AG09319 (cell line): Measurements from ENCODE around the gene ALOXE3.

Source experiments
- DNase-seq: peaks from one replicate; pipeline ENCODE4 v3.0.0-alpha.2; 2010; ENCODE audit warnings: low read depth; ENCODE audit errors: extremely low read depth
- CTCF ChIP-seq: IDR thresholded peaks from 2 replicates; pipeline ENCODE4 v1.5.1; 2011; ENCODE audit warnings: low read depth, mild to moderate bottlenecking, inconsistent platforms, low read length, moderate library complexity

ALOXE3 gene

GRCh38 chr17:8119581-8120519 is 1.5 kb upstream of the ALOXE3 start:
- peak; percentile 87 for DNase-seq
- TF ChIP-seq CTCF: no peak

DNA sequence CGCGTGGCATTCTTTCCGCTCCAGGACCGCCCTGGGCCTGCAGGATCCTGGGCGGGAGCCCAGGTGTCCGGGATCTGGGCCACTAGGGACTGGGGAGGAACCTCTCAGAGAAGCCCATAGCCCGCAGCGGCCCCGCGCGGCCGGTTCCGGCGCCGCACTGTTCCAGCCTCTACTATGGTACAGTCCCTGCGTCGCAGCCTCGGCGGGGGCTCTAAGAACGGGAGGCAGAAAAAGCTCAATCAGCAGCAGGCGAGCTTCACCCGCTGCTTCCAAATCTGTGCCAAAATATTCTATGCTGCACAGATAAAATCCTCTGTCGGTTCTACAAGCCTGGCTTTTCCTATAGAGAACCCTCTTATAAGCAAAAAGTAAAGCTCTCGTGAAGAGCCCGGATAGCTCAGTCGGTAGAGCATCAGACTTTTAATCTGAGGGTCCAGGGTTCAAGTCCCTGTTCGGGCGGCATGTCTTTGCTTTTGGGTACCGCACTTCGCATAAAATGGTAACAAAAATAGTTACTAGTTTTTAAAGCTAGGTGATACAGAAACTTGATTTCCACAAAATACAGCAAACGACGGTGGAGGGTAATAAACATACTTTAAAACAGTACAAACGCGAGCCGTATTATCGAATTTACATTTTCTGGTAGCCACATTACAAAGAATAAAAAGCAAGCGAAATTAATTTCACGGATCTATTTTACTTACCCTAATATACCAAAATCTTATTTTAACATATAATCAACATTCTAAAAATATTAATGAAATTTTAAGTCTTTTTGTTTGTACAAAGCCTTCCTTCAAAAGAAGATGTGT is 661 bp upstream of the ALOXE3 start:
- peak; percentile 92 for TF ChIP-seq CTCF
- DNase-seq: peak; percentile 58

GRCh38 chr17:8117367-8117979 is 841 bp downstream of the ALOXE3 start:
- no peak for DNase-seq
- TF ChIP-seq CTCF: no peak

- no peak for DNase-seq
- TF ChIP-seq CTCF: no peak
Observed at GRCh38 chr17:8116776-8117175, 1.5 kb downstream of the ALOXE3 start.

DNA sequence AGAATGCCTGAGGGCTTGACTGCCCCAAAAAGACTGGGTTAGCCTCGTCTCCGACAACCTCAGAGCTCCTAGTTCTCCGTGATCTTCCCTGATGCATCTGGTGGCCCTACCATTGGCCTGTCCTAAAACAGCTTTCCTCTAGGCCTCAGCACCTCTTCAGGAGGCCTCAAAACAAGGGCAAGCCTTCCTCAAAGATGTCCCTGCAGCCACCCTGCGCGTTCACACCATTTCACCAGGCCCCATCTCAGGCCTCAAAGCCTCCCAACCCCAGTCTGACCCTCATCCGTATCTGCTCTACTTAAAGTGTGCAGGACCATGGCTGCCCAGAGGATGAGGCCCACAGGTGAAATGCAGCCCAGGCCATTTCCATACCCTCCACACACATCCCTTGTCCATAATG is 7.4 kb downstream of the ALOXE3 start:
- DNase-seq: no peak
- TF ChIP-seq CTCF: no peak

- no peak for TF ChIP-seq CTCF
- no peak for DNase-seq
Observed at GRCh38 chr17:8110456-8110804, 7.9 kb downstream of the ALOXE3 start.
